GM21825 (cell line): ENCODE data around the gene B3GLCT.
"Not testable (repeated sequence)": the region's sequence is repeated elsewhere in the genome, so short reads cannot be mapped to it uniquely, and the experiment has no call there.

Experiments
- ATAC-seq: cut with Tn5 transposase; IDR thresholded peaks from one replicate; pipeline ENCODE4 v1.9.1; 2021; ENCODE audit warnings: mild to moderate bottlenecking, moderate library complexity; ENCODE audit not compliant: unreplicated experiment

B3GLCT gene

GRCh38 chr13:31182987-31183386 is 16.8 kb upstream of the B3GLCT start:
- ATAC-seq = no peak

- no peak for ATAC-seq
Measured at GRCh38 chr13:31184451-31184850, 15.3 kb upstream of the B3GLCT start.

GRCh38 chr13:31184981-31185645 is 14.7 kb upstream of the B3GLCT start:
- no peak for ATAC-seq

- ATAC-seq = no peak
Measured at GRCh38 chr13:31191748-31192147, 8.0 kb upstream of the B3GLCT start.

GRCh38 chr13:31192306-31192705 is 7.5 kb upstream of the B3GLCT start:
- no peak for ATAC-seq

- no peak for ATAC-seq
Measured at GRCh38 chr13:31195616-31196015, 4.2 kb upstream of the B3GLCT start.

- no peak for ATAC-seq
Measured at GRCh38 chr13:31196992-31197391, 2.8 kb upstream of the B3GLCT start.

GRCh38 chr13:31198519-31198918 is 1.3 kb upstream of the B3GLCT start:
- no peak for ATAC-seq

GRCh38 chr13:31199527-31199848 is 287 bp upstream of the B3GLCT start:
- ATAC-seq = no peak

- peak; percentile 10 for ATAC-seq
Measured at GRCh38 chr13:31200637-31200971, 829 bp downstream of the B3GLCT start.

GRCh38 chr13:31201341-31202031 is 1.7 kb downstream of the B3GLCT start:
- no peak for ATAC-seq

- no peak for ATAC-seq
Measured at GRCh38 chr13:31204592-31204991, 4.8 kb downstream of the B3GLCT start.

GRCh38 chr13:31207661-31208552 is 8.1 kb downstream of the B3GLCT start:
- ATAC-seq = no peak

GRCh38 chr13:31208559-31209122 is 8.9 kb downstream of the B3GLCT start:
- no peak for ATAC-seq

GRCh38 chr13:31209172-31209840 is 9.5 kb downstream of the B3GLCT start:
- ATAC-seq = no peak

GRCh38 chr13:31209841-31210210 is 10.1 kb downstream of the B3GLCT start:
- ATAC-seq = no peak

GRCh38 chr13:31213651-31214289 is 14.0 kb downstream of the B3GLCT start:
- ATAC-seq = no peak

- no peak for ATAC-seq
Measured at GRCh38 chr13:31214435-31214834, 14.7 kb downstream of the B3GLCT start.

- not testable (repeated sequence) for ATAC-seq
Measured at GRCh38 chr13:31216916-31217315, 17.1 kb downstream of the B3GLCT start.

- no peak for ATAC-seq
Measured at GRCh38 chr13:31219909-31220598, 20.3 kb downstream of the B3GLCT start.
